ENCODE data around the gene GABARAP. TPM values are rescaled to one million over a fixed set of nuclear protein-coding genes. Genes with fewer than 3 reads are reported as not detected.

Gene GABARAP
- total and polyA plus RNA-seq, 2 of the 13 experiments (the other 11 are each of a cell fraction or from before 2014, with no cell fraction given), result 161 to 310 TPM

GRCh38 chr17:7252176-7253043 is 10.2 kb upstream of the GABARAP start, which contains the start of gene ELP5 (continued):
- TF ChIP-seq SAFB2 (CRISPR knock-in tag; IDR thresholded peaks at IDR 0.05; ENCODE audit: borderline replicate concordance, low read depth) (no peak; the same call in 1 of the 2 replicates), ZMAT5 (CRISPR knock-in tag; IDR thresholded peaks at IDR 0.05; ENCODE audit: borderline replicate concordance, low read depth) (no peak), HNRNPH1 (optimal IDR thresholded peaks at IDR 0.05; ENCODE audit: low read depth, low read length) (peak; percentile 77), HNRNPK (IDR thresholded peaks at IDR 0.05; ENCODE audit: low read depth, low read length, poor library complexity, severe bottlenecking) (peak; percentile 46), ZNF484 (CRISPR knock-in tag; IDR thresholded peaks at IDR 0.05; ENCODE audit: borderline replicate concordance, low read depth) (no peak), ZNF878 (CRISPR knock-in tag; IDR thresholded peaks at IDR 0.05) (no peak), SP5 (CRISPR knock-in tag; IDR thresholded peaks at IDR 0.05; ENCODE audit: borderline replicate concordance, low read depth) (0 out of 2 replicates have a peak, but pooled peaks have one; percentile 46), HNF1A (IDR thresholded peaks at IDR 0.05; ENCODE audit: low read depth) (no peak), HNF1A (CRISPR knock-in tag; IDR thresholded peaks at IDR 0.05; ENCODE audit: borderline replicate concordance) (peak; percentile 53), SNAPC4 (CRISPR knock-in tag; IDR thresholded peaks at IDR 0.05) (peak; percentile 80), SKIL (CRISPR knock-in tag; IDR thresholded peaks at IDR 0.05; ENCODE audit: borderline replicate concordance) (no peak), ZNF180 (CRISPR knock-in tag; IDR thresholded peaks at IDR 0.05; ENCODE audit: borderline replicate concordance, low read depth) (no peak), SRSF1 (optimal IDR thresholded peaks at IDR 0.05; ENCODE audit: low read depth, low read length) (peak; percentile 60), NFYC (CRISPR knock-in tag; IDR thresholded peaks at IDR 0.05) (0 out of 2 replicates have a peak, but pooled peaks have one; percentile 23)
